GM19452 (cell line): Measurements from ENCODE around the gene UBASH3B.

Source experiments
- ATAC-seq: cut with Tn5 transposase; IDR thresholded peaks from one replicate; pipeline ENCODE4 v1.9.1; 2021; ENCODE audit not compliant: unreplicated experiment

Gene UBASH3B

DNA sequence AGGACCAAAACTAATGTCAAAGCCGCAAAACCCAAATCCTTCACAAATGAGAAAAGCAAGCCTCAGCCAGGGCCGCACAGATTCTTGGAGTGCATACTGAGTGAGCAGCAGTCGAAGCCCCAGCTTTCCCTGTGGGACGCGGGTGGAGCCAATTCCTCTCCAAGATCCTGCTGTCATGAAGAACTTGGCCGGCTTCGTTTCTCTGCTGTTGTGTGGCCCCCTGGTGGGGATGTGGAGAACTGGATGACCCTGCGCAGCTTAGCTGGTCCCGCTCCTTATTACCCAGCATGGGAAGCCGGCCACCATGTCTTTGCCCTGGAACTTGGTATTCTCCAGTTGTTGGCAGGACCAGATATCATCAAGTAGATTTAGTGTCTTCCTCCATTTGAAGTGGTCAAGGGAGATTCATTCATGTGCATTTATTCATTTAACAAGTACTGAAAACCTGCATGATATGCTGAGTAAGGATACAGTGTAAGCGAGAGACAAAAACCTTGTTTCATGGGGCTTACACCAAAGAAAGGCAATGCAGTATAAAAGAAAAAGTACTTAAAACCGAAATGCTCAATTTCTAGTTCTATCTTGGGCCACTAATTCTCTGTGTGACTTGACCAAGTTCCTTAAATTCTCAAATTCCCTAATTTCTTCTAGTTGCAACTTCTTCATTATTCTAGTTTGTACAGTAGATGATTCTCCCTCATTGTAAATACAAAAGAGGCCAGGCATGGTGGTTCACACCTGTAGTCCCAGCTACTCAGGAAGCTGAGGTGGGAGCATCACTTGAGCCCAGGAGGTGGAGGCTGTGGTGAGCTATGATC, 126.1 kb downstream of the UBASH3B start:
- peak; percentile 79 for ATAC-seq

DNA sequence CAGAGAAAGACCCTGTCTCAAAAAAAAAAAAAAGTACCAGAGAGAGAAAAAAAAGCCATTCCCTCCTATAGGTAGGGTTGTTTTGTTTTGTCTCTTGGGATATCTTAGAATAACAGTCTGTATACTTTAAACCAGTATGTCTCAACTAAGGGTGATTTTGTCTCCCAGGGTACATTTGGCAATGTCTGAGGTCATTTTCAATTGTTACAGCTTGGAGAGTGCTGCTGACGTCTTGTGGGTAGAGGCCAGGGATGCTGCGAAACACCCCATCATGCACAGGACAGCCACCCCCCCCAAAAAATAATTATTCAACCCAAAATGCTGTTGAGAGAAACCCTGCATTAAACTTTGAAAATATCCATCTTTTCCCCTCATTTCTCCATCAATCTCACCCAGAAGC, 126.7 kb downstream of the UBASH3B start:
- ATAC-seq = no peak

DNA sequence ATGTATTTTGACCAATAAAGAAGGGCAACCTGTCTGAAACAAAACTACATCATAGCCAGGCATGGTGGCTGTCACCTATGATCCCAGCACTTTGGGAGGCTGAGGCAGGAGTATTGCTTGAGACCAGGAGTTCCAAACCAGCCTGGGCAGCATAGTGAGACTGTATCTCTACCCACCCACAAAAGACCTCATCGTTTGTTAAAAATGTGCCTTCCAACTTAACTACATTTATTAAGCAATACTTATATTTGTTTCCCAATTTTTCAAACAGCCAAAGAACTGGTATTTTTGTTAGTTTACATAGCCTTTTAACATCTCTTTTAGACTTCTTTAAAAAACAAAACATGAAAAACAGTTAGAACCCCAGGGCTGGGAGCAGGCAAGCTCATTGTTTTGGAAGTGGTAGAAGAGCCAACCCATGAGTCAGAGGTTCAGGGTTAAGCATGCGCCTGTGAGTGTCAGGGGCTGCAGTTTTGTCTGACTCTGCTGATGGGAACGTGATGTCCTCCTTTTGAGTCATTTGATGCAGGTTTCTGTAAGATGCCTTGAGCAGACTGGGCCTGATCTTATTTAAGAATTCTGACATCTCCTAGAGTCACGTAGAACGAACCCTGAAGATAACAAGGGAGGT, 128.9 kb downstream of the UBASH3B start:
- ATAC-seq = no peak

DNA sequence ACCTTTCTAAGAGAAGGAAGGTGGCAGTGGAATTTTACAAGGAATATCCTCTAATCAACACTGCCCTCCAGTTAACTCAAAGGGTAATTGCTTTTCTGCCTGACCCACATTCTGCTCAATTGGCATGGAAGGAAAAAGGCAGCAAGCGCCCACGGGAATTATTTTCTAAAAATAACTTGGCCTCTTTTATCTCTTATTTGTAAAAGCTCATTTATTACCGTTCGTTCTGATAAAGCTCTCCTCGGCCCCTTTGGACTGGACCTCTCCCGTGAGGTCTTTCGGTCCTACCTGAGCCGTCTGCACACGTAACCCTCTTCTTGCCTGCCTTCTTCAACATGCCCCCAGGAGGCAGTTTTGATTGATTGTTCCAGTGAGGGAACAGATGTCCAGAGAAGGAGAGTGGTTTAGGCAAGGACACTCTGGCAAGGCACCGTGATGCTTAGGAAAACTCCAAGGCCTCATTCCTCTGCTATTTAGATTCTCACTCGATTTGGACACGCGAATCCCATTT, 129.6 kb downstream of the UBASH3B start:
- no peak for ATAC-seq

DNA sequence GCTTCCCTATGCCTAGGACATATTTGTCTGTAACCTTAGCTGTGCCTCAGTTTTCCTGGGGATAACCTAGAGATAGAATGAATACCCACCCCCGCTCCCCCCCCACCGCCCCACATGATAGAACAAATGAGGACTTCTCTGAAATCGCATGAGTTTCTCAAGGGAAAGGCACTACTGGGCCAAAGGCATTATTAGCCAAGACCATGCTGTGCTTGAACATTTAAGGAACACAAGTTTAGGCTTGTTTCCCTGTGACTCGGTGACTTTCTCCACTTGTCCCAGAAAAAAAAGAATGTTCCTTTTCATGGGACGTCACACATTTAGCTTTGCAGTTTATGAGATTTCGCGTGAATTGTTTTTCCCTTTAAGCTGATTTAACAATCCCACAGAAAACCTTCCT, 131.4 kb downstream of the UBASH3B start:
- ATAC-seq = no peak

DNA sequence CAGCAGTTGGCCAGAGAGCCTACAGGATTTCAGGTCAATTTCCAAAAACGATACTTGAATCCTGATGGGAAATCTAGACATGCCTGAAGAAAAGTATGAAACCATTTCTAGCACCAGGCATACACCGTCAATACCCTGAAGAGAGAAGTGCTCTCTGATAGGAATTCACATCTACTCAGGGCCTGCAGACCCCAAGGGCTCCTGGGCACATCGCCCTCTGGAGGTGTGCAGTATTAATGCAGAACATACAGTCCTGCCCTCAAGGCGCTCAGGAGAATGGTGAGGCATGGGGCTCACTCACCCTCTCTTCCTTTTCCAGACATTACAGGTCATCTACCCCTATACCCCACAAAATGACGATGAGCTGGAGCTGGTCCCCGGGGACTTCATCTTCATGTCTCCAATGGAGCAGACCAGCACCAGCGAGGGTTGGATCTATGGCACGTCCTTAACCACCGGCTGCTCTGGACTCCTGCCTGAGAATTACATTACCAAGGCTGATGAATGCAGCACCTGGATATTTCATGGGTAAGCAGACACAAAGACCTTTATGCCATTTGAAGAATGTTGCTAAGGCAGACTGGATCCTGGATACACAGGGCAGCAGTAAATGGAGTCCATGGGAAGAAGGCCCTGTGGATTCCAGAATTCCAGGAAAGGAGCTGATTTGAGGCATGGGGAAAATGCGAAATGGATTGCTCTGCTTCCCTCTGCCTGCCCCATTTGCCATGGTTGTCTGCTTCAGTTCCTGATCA, 133.4 kb downstream of the UBASH3B start:
- ATAC-seq = no peak

DNA sequence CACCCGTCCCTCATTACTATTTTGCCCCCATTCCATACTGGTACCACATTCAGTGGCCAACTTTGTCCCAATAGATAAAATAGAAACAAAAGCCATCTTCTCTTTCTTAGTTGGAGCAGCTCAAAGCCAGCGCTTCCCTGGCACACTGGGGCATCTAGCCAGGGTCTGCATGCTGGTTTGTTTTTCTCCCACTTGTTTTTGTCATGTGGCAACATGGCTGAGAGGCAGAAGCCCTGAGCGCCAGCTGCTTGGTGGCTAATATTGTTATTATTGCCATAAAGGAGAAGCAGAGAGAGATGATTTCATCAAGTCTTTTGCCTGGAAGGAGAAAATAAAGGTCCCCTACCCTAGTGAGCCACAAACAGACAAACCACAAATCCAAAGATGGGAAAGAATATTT, 134.4 kb downstream of the UBASH3B start:
- ATAC-seq = no peak

DNA sequence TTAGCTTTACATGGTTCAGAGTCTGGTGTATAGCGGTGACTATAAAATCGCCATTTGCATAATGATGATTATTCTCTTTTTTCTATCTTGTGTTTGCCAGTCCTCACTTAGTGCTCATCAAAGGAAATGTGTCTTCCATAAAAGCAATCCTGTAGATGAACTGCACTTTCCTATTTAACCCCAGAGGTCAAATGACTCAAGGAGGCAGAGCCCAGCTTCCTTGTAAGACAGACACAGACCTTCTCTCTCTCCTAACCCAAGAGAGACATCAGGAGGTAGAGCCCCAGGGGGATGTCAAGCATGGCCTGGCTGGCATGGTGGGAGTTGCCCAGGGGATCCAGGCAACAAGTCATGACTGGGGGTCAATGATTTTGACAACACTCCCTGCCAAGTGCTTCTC, 135.9 kb downstream of the UBASH3B start:
- no peak for ATAC-seq

DNA sequence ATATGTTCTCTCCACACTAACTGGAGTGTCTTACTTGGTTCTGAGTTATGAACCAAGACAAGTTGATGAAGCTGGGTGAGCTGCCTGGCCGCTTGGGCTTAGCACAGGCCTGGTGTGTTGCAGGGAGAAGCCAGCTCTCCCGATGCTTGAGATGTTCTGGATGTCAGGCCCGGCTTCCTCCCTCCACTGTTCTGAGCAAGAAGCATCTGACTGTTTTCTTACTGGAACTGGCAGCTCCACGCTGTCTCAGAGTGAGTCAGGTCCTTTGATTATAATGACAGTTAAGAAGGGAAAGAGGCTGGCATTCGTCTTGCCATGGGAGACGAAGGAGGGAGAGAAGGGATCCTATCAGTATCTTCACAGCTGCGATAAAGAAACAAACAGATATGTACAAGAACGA, 136.3 kb downstream of the UBASH3B start:
- ATAC-seq = no peak

DNA sequence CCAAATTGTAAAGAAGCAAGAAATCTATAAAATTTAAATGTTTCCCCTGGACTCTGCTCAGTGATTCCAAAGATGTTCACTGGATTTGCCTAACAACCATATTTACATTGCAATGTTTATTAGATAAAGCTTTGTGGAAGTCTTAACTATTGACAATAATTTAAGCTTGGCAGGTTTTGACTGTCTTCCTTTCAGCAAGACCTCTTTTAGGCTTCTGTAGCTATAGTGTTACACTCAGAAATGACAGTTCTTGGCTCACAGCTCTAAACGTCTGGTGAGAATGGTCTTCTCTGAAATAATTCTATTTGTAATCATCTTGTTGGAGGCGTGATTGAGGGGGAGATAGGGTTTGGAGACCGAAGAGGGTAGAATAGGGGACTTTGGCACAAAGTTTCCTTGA, 138.0 kb downstream of the UBASH3B start:
- ATAC-seq = no peak

DNA sequence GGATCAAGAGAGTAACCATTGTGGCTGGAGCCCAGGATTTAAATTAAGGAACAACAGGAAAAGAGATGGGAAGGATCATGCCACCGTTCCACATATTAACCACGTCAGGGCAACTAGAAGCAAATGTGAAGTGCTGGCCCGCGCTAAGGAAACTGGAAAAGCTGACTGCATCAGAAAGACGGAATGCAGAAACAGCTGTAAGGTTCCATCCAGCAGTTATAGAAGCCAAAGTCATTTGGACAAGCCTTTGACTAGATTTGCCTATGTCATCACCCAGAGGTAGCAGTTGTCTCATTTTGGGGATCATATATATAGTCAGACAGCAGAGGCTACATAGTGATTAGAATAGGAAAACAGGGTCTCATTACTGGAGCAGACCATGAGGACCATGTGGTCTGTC, 139.8 kb downstream of the UBASH3B start:
- ATAC-seq = no peak

DNA sequence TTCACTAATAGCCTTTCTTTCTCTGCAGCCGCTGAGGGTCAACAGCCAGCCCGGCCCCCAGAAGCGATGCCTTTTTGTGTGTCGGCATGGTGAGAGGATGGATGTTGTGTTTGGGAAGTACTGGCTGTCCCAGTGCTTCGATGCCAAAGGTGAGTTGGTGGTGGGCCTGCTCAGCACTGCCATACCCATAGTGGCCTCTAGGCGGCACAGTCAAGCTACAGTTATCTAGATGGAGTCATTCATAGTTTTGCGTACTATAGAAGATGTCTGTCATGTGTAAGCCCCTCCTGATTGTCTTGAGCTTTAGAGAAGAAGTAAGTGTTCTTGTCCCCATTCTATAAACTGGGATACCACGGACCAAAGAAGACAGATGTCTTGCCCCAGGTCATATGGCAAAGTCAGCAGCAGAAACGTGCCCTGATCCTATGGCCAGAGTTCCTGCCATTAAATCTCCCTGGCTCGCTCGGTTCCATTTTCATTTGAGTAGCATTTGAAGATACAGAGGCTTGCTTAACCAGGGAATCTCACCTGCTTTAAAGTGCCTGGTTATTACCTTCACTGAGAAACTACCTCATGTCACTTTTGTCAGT, 140.7 kb downstream of the UBASH3B start:
- no peak for ATAC-seq

DNA sequence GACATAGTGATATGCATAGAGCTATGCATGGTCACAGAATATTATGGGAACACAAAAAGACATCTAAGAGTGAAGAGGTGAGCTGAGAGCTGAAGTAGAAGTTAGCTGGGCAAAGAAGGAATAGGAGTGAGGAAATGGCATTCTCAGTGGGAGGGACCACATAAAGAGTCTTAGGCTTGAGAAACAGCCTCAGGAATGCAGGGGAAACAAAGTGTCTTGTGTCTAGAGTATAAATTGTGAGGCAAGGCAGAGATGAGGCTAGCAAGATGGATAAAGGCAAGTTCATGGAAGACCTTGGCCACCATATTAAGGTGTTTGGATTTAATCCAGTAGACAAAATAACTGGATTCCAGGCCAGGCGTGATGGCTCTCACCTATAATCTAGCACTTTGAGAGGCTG, 142.1 kb downstream of the UBASH3B start:
- no peak for ATAC-seq

DNA sequence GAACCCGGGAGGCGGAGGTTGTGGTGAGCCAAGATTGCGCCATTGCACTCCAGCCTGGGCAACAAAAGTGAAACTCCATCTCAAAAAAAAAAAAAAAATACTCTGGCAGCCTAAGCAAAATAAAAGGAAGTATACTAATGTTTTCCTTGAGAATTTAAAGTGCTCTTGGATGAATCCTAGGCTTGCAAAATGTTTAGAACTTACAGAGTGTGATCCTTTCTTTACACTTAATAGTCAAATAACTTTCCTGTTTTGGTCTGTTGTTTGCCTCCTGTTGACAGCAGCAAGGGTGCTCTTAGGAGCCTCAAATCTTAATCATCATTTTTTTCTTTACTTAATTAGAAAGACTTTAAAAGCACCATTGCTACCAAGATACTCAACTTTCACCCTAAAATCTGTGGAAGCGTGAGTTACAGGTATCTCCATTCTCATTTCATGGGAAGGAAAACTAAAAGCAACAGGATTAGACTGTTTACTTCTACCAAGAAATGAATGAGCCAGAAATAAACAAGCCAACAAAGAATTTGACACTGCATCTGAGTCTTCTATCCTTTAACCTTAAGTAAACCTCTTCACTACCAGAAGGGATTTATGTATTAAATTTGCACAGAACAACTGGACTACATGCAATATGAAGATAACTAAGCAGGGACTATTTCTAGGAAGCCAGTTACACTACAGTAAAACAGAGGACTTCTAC, 144.0 kb downstream of the UBASH3B start:
- ATAC-seq = no peak

DNA sequence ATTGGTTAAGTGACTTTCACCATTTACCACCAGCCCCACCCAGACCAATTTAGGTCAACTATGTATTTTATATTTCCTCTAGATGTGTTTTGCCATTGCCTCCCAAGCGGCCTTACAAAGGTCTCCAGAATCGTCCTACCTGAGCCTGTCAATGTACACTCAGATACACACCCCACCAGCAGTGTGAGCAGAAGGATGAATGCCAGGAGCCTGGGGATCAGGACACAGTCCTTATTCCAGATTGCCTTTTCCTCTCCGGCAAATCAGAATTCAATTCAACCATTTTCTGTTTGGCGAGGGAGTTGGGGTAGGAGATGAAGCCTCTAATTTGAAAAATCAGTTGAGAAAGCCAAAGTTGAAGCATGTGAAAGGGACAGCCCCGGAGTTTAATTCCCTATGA, 147.4 kb downstream of the UBASH3B start:
- ATAC-seq = no peak

DNA sequence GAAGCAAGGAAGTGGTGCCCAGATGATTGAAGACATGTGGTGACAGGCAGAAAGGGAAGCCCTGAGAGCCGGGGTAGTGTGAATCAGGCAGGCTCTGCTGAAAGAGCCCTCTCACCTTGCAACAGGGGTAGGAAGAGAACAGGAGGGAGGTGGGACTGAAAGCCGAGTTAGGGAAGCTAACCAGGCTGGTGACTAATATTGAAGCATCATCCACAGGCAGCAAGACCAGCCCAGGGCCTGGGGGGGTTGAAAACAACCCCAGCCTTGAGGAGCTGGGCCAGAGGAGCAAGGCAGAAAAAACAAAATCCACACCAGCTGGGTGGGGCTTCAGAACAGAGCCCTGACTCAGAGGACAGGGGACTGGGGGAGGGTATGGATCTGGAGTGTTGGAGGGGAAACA, 147.8 kb downstream of the UBASH3B start:
- no peak for ATAC-seq

DNA sequence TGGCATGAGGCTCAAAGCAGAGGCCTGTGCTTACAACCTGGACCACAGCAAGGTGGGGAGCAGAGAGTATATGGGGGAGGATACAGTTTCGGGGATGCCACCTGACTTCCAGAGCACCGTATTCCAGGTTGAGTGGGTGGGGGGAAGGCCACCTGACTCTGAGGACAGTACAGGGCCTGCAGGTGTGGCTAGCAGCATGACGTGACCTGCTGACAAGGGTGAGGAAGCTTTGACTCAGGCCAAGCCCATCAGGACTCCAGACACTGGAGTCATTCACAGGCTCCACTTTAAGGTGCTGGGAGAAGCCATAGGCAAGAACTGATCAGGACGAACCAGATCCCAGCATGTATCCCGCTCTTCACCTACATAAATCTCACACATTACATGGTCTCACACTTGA, 148.2 kb downstream of the UBASH3B start:
- ATAC-seq = no peak

DNA sequence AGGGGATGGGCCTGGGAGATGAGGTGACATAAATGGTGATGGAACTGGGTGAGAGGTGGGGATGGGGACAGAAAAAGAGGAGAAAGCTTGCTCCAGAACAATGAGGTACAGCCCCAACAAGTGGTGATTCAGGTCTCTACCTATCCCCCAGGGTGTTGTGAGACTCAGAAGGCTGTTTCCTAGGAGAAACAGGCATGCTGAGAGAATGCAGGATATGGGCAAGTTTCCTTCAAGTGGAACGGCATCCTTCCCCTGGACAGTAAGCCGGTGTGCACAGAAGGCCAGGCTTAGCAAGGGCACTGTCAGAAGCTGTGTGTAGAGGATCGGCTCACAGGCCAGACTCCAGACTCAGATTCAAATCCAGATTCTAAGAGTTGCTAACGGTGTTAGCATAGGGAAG, 148.6 kb downstream of the UBASH3B start:
- no peak for ATAC-seq

DNA sequence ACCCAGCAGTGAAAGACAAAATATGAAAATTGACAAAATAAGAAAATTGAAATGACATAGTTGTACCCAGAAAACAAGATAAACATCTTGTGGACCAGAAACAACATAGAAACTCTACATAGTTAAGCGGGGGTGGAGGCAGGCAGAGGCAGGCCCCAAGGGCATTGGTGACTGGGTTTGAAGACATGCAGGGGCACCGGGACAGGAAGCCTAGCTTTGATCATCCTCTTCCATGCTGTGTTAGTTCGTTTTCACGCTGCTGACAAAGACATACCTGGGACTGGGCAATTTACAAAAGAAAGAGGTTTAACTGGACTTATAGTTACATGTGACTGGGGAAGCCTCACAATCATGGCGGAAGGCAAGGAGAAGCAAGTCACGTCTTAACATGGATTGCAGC, 149.3 kb downstream of the UBASH3B start:
- ATAC-seq = no peak

DNA sequence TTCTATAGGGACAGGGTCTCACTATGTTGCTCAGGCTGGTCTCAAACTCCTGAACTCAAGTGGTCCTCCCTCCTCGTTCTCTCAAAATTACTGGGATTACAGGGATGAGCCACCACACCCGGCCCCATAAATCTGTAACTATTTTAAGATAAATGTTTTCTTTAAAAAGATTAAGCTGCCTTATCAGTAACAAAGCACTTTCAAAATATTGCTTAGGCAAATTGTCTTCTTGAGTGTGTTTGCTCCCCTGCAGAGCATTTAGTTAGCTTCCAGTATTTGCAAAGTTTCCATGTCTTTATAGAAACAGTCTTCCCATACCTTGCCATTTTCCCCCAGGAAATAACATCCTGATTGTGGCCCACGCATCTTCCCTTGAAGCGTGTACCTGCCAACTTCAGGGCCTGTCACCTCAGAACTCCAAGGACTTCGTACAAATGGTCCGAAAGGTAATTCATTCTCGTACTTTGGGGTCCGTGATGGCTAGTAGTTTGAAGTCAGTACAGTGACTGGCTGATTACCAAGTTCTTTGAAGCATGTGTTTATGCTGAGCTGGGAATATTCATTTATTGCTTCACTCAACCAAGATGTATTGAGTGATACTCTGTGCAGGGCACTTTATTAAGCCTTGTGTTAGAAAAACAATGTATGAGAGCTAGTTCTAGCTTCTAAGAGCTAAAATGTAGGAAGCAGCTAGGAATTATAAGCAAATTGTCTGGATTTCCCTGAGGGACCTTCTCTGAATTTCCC, 152.4 kb downstream of the UBASH3B start:
- no peak for ATAC-seq
